Smooth muscle cell (in vitro differentiated cells): ENCODE measurements around the gene ENOX2. TPM values are rescaled to one million over a fixed set of nuclear protein-coding genes. Genes with fewer than 3 reads are reported as not detected.

ENCODE experiments used
- DNase-seq: peaks from one replicate; lab custom pipeline; 2025; ENCODE audit not compliant: unreplicated experiment; lab: John Stamatoyannopoulos, UW
- H2AFZ ChIP-seq: fragments of 200-600 bp; sonication (generic); 2 replicates; pipeline ENCODE4 v1.6.0; 2016; ENCODE audit warnings: antibody characterized with exemption, low read depth, mild to moderate bottlenecking
- H3F3A ChIP-seq: fragments of 200-600 bp; sonication (generic); 2 replicates; pipeline ENCODE4 v1.6.0; 2017; ENCODE audit warnings: antibody characterized with exemption, low read depth
- H3K27ac ChIP-seq: fragments of 200-600 bp; sonication (generic); 2 replicates; pipeline ENCODE4 v1.5.1; 2016; ENCODE audit warnings: low read depth, mild to moderate bottlenecking
- H3K27me3 ChIP-seq: fragments of 200-600 bp; sonication (generic); 2 replicates; pipeline ENCODE4 v1.6.1; 2016; ENCODE audit warnings: low read depth, mild to moderate bottlenecking
- H3K36me3 ChIP-seq: fragments of 200-600 bp; sonication (generic); 2 replicates; pipeline ENCODE4 v1.5.1; 2016; ENCODE audit warnings: low read depth
- H3K4me1 ChIP-seq: fragments of 200-600 bp; sonication (generic); 2 replicates; pipeline ENCODE4 v1.5.1; 2016; ENCODE audit warnings: low read depth
- H3K4me2 ChIP-seq: fragments of 200-600 bp; sonication (generic); 2 replicates; pipeline ENCODE4 v1.6.0; 2016; ENCODE audit warnings: mild to moderate bottlenecking
- H3K4me3 ChIP-seq: fragments of 200-600 bp; sonication (generic); 2 replicates; pipeline ENCODE4 v1.5.1; 2016; ENCODE audit warnings: mild to moderate bottlenecking
- H3K79me2 ChIP-seq: fragments of 200-600 bp; sonication (generic); 2 replicates; pipeline ENCODE4 v1.6.0; 2016; ENCODE audit warnings: low read depth, mild to moderate bottlenecking
- H3K9ac ChIP-seq: fragments of 200-600 bp; sonication (generic); 2 replicates; pipeline ENCODE4 v1.6.0; 2016; ENCODE audit warnings: low read depth
- H3K9me3 ChIP-seq: fragments of 200-600 bp; sonication (generic); replicated peaks from 2 replicates; pipeline ENCODE4 v1.5.1; 2016; ENCODE audit warnings: low read depth
- H4K20me1 ChIP-seq: fragments of 200-600 bp; sonication (generic); 2 replicates; pipeline ENCODE4 v1.6.0; 2016; ENCODE audit warnings: low read depth
- WGBS: methylation state at CpG from one replicate; pipeline ENCODE4 v1.1.7; 2016; ENCODE audit warnings: low lambda C conversion rate; 5-methylcytosine and 5-hydroxymethylcytosine counted together
- polyA plus RNA-seq: library from polyadenylated mRNA; unstranded; fragments of >200 nt; fragmentation: Nextera tagmentation; extraction: Ambion mirVana; gene quantifications from 2 replicates; pipeline ENCODE4 v1.2.1, GENCODE V29; 2016
- total RNA-seq: library from RNA; depleted of rRNA; stranded (reverse); fragments of >200 nt; gene quantifications from 2 replicates; pipeline ENCODE4 v1.2.3, GENCODE V29; 2014
- TF ChIP-seq, protein P1 (sequence below): fragments of 200-600 bp; sonication (generic); IDR thresholded peaks from 2 replicates; pipeline ENCODE4 v1.5.1; 2017; ENCODE audit warnings: borderline replicate concordance, mild to moderate bottlenecking, antibody characterized with exemption; ENCODE audit not compliant: insufficient read depth, poor library complexity, severe bottlenecking

Gene ENOX2
- total and polyA plus RNA-seq, 2 experiments from 2014 or later = 7.0 to 11.2 TPM

DNA sequence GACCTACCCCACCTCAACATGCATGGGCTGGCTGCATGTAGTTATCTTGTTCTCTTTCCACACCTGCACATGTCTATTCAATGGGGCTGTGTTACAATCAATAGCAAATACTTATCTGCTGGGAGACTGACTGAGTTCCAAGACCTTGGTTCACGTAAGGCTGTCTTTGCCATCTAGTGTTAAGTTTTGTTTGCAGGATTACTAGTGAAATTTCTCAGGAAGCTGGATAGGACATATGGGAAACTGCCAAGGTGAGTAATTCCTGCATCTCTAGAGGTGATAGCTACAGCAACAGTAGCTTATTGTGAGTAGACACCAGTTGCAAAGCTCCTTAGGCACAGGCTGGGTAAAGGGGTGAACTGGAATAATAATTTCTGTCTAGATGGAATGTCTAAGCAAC is 177.5 kb downstream of the ENOX2 start:
- no peak for DNase-seq
- H3K4me3 ChIP-seq = no peak overlapping the region
- H3K27ac ChIP-seq = no peak overlapping the region
- H3K79me2 ChIP-seq = no peaks in the 10 kb centered on the region
- H3K9ac ChIP-seq = no peak overlapping the region
- H3K36me3 ChIP-seq = no peaks in the 10 kb centered on the region
- H3K9me3 ChIP-seq = peaks cover 2% of the 10 kb centered on the region
- no peaks in the 10 kb centered on the region for H3K4me1 ChIP-seq
- no peak overlapping the region for H3K4me2 ChIP-seq
- H3K27me3 ChIP-seq = peaks cover 4% of the 10 kb centered on the region
- TF ChIP-seq, protein P1, sequence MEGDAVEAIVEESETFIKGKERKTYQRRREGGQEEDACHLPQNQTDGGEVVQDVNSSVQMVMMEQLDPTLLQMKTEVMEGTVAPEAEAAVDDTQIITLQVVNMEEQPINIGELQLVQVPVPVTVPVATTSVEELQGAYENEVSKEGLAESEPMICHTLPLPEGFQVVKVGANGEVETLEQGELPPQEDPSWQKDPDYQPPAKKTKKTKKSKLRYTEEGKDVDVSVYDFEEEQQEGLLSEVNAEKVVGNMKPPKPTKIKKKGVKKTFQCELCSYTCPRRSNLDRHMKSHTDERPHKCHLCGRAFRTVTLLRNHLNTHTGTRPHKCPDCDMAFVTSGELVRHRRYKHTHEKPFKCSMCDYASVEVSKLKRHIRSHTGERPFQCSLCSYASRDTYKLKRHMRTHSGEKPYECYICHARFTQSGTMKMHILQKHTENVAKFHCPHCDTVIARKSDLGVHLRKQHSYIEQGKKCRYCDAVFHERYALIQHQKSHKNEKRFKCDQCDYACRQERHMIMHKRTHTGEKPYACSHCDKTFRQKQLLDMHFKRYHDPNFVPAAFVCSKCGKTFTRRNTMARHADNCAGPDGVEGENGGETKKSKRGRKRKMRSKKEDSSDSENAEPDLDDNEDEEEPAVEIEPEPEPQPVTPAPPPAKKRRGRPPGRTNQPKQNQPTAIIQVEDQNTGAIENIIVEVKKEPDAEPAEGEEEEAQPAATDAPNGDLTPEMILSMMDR = no peak
- WGBS = 75% methylated on average over 1 of the region's 1 CpG
- H4K20me1 ChIP-seq = no peaks in the 10 kb centered on the region
- H3F3A ChIP-seq = no peaks in the 10 kb centered on the region
- no peak overlapping the region for H2AFZ ChIP-seq

DNA sequence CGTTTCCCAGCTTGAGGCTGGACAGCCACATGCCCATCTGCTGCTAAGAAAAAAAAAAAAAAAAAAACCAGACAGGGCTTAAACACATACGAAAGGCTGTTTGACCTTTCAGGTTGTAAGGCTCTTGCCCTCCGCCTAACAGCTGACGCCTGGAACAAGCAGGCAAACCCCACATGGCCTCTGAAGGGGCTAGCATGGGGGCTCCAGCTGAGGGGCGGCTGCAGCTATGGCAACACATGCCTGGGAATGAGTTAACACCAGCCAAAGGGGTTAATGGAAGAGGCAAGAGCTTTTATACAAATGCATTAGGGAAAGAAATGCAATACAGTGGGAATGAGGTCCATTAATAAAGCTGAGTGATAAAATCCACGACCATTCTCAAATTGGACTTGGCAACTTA is 183.6 kb downstream of the ENOX2 start:
- Histone ChIP-seq H3K4me3 (no peak overlapping the region), H3K27ac (no peak overlapping the region), H3K9ac (no peak overlapping the region), H3K9me3 (no peaks in the 10 kb centered on the region), H3K27me3 (peaks cover 11% of the 10 kb centered on the region), H3F3A (no peaks in the 10 kb centered on the region), H3K79me2 (no peaks in the 10 kb centered on the region), H2AFZ (no peak overlapping the region), H3K4me1 (no peaks in the 10 kb centered on the region), H4K20me1 (no peaks in the 10 kb centered on the region), H3K36me3 (no peaks in the 10 kb centered on the region), H3K4me2 (no peak overlapping the region)
- TF ChIP-seq, protein P1 = no peak
- no peak for DNase-seq
- 66% methylated on average over 6 of the region's 6 CpGs for WGBS

DNA sequence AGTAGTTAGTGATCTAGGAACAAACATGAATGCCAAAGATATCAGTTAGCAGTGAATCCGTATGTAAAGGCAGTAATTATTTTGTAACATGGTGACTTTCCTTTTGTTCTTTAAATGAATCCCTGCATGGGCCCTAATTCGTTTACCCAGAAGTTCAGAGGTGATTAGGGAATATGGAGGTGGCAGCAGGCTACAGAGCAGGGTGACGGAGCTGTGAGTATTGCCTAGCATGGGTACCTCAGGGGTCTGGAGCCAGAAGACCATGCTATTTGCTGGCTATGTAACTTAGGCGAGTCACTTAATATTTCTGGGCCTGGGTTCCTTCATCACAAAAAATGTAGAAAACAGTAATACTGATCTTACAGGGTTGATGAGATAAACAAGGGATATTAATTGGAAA is 184.9 kb downstream of the ENOX2 start:
- peaks cover 14% of the 10 kb centered on the region for H3K27me3 ChIP-seq
- TF ChIP-seq, protein P1 = no peak
- no peaks in the 10 kb centered on the region for H3K4me1 ChIP-seq
- no peak for DNase-seq
- no peak overlapping the region for H3K4me3 ChIP-seq
- no peaks in the 10 kb centered on the region for H4K20me1 ChIP-seq
- H3K27ac ChIP-seq = no peak overlapping the region
- WGBS = 57% methylated on average over 4 of the region's 4 CpGs
- no peaks in the 10 kb centered on the region for H3K79me2 ChIP-seq
- H3K36me3 ChIP-seq = no peaks in the 10 kb centered on the region
- H3F3A ChIP-seq = no peaks in the 10 kb centered on the region
- no peak overlapping the region for H3K9ac ChIP-seq
- no peak overlapping the region for H2AFZ ChIP-seq
- no peaks in the 10 kb centered on the region for H3K9me3 ChIP-seq
- H3K4me2 ChIP-seq = no peak overlapping the region

GRCh38 chrX:130716781-130717413 is 186.1 kb downstream of the ENOX2 start:
- Histone ChIP-seq H3K36me3 (no peaks in the 10 kb centered on the region), H3K4me1 (no peaks in the 10 kb centered on the region), H4K20me1 (no peaks in the 10 kb centered on the region), H2AFZ (no peak overlapping the region), H3K79me2 (no peaks in the 10 kb centered on the region), H3K27me3 (peaks cover 18% of the 10 kb centered on the region), H3K27ac (no peak overlapping the region), H3F3A (no peaks in the 10 kb centered on the region), H3K4me3 (no peak overlapping the region), H3K9me3 (no peaks in the 10 kb centered on the region), H3K9ac (no peak overlapping the region), H3K4me2 (no peak overlapping the region)
- TF ChIP-seq, protein P1 = no peak
- 49% methylated on average over 2 of the region's 2 CpGs for WGBS
- DNase-seq = no peak
